Panc1 (cell line): ENCODE measurements around the gene RPAP3. TPM values are rescaled to one million over a fixed set of nuclear protein-coding genes. Genes with fewer than 3 reads are reported as not detected.

Experiments
- ATAC-seq: fragments of 200-7000 bp; cut with Tn5 transposase; 2 replicates; pipeline ENCODE4 v1.9.1; 2020; ENCODE audit warnings: mild to moderate bottlenecking, moderate library complexity
- BruUV-seq: library from RNA; stranded (reverse); fragments of 400-500 nt; replicated peaks from 2 replicates; lab custom pipeline; 2021; lab: Mats Ljungman, UMichigan
- CTCF ChIA-PET: fragments of 300-600 bp; sonication (Branson Sonifier 250); formaldehyde crosslinking; loops from one replicate; lab custom pipeline; 2022; ENCODE audit warnings: antibody characterized with exemption; lab: Charles Lee
- POLR2A ChIA-PET: fragments of 300-600 bp; sonication (Branson Sonifier 250); formaldehyde crosslinking; loops from one replicate; lab custom pipeline; 2022; ENCODE audit warnings: antibody characterized with exemption; lab: Charles Lee
- DNase-seq: peaks from one replicate; pipeline ENCODE4 v3.0.0-alpha.2; 2010; ENCODE audit warnings: low read depth, low spot score
- H3K27ac ChIP-seq: 2 replicates; pipeline ENCODE4 v1.5.1; 2011; ENCODE audit warnings: mild to moderate bottlenecking, low read length, inconsistent platforms
- H3K27me3 ChIP-seq: fragments of 200-500 bp; sonication (Bioruptor generic); 2 replicates; pipeline ENCODE4 v1.6.0; 2014; ENCODE audit warnings: low read length, inconsistent platforms; ENCODE audit not compliant: control insufficient read depth, insufficient read depth
- H3K36me3 ChIP-seq: fragments of 200-500 bp; sonication (Bioruptor generic); 2 replicates; pipeline ENCODE4 v1.5.1; 2014; ENCODE audit warnings: inconsistent platforms, mild to moderate bottlenecking, low read length, moderate library complexity; ENCODE audit not compliant: control insufficient read depth, insufficient read depth
- H3K4me1 ChIP-seq: 2 replicates; pipeline ENCODE4 v1.5.1; 2011; ENCODE audit warnings: inconsistent platforms, mild to moderate bottlenecking, low read length, moderate library complexity; ENCODE audit not compliant: control insufficient read depth, insufficient read depth
- H3K4me3 ChIP-seq, 2 experiments: 2 replicates each; pipeline ENCODE4 v1.5.1; 2011 to 2012; ENCODE audit warnings: low read depth in 2 of 2, low read length in 2 of 2, mild to moderate bottlenecking in 2 of 2, inconsistent platforms in 1 of 2, moderate library complexity in 1 of 2
- H3K9me3 ChIP-seq: fragments of 200-500 bp; sonication (Bioruptor generic); 2 replicates; pipeline ENCODE4 v1.5.1; 2014; ENCODE audit warnings: low read depth, mild to moderate bottlenecking, inconsistent platforms, low read length, moderate library complexity; ENCODE audit not compliant: control insufficient read depth, insufficient read depth
- POLR2AphosphoS5 ChIP-seq: IDR thresholded peaks from 2 replicates; pipeline ENCODE4 v1.6.1; 2012; ENCODE audit warnings: mild to moderate bottlenecking, low read depth, low read length, moderate library complexity
- REST ChIP-seq, 2 experiments: IDR thresholded peaks; 2 replicates each; pipeline ENCODE4 v1.6.1; 2011 to 2012; ENCODE audit warnings: low read depth in 2 of 2, control low read depth in 1 of 2, low read length in 1 of 2, mild to moderate bottlenecking in 1 of 2, moderate library complexity in 1 of 2; ENCODE audit not compliant: insufficient read depth in 1 of 2
- SIN3A ChIP-seq: IDR thresholded peaks from 2 replicates; pipeline ENCODE4 v1.6.1; 2012; ENCODE audit warnings: low read depth, mild to moderate bottlenecking, low read length, moderate library complexity, borderline replicate concordance; ENCODE audit not compliant: insufficient read depth
- TCF7L2 ChIP-seq: IDR thresholded peaks from 2 replicates; pipeline ENCODE4 v1.6.1; 2011; ENCODE audit warnings: mild to moderate bottlenecking, low read depth, low read length, inconsistent platforms
- in situ Hi-C: cut with HindIII; loops from 2 replicates; pipeline ENCODE4 v1.10.0; 2016; ENCODE audit warnings: low sequenced_read_pairs, low pct_unique_long_range_greater_than_20kb
- intact Hi-C: fragments of 100-400 bp; cut with micrococcal nuclease; formaldehyde crosslinking; loops from one replicate; pipeline ENCODE4 v1.10.0; 2022; ENCODE audit not compliant: unreplicated experiment
- total RNA-seq: library from RNA; stranded (reverse); gene quantifications from one replicate; pipeline ENCODE4 v1.2.1, GENCODE V29; 2021; ENCODE audit not compliant: unreplicated experiment
- TF ChIP-seq, protein P1 (sequence below): fragments of 450-650 bp; IDR thresholded peaks from 2 replicates; pipeline ENCODE4 v1.5.1; 2017; ENCODE audit warnings: mild to moderate bottlenecking

Gene RPAP3
- total RNA-seq, 1 experiment from 2014 or later = 47.3 TPM

GRCh38 chr12:47754126-47754525, 48.3 kb upstream of the RPAP3 start:
- in situ Hi-C loops = no loop called here
- Histone ChIP-seq H3K27me3 (no peaks in the 10 kb centered on the region), H3K27ac (peak overlapping the region; percentile 34; the same call in 1 of the 2 replicates), H3K4me3 (no peak overlapping the region), H3K36me3 (no peaks in the 10 kb centered on the region), H3K9me3 (no peaks in the 10 kb centered on the region), H3K4me1 (peaks cover 28% of the 10 kb centered on the region)
- BruUV-seq = no TSS peak
- no peak for TF ChIP-seq TCF7L2
- TF ChIP-seq, protein P1, sequence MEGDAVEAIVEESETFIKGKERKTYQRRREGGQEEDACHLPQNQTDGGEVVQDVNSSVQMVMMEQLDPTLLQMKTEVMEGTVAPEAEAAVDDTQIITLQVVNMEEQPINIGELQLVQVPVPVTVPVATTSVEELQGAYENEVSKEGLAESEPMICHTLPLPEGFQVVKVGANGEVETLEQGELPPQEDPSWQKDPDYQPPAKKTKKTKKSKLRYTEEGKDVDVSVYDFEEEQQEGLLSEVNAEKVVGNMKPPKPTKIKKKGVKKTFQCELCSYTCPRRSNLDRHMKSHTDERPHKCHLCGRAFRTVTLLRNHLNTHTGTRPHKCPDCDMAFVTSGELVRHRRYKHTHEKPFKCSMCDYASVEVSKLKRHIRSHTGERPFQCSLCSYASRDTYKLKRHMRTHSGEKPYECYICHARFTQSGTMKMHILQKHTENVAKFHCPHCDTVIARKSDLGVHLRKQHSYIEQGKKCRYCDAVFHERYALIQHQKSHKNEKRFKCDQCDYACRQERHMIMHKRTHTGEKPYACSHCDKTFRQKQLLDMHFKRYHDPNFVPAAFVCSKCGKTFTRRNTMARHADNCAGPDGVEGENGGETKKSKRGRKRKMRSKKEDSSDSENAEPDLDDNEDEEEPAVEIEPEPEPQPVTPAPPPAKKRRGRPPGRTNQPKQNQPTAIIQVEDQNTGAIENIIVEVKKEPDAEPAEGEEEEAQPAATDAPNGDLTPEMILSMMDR = no peak
- TF ChIP-seq POLR2AphosphoS5 = no peak
- TF ChIP-seq SIN3A = no peak
- TF ChIP-seq REST (IDR thresholded peaks at IDR 0.05; ENCODE audit: insufficient read depth in 1 of 2, low read depth in 2 of 2, low read length in 1 of 2) = no peak
- CTCF ChIA-PET = no interaction called here
- intact Hi-C loops = no loop called here
- ATAC-seq = no peak
- no peak for DNase-seq
- POLR2A ChIA-PET = no interaction called here

GRCh38 chr12:47753021-47754001, 47.5 kb upstream of the RPAP3 start:
- intact Hi-C loops (no loop called here), in situ Hi-C loops (no loop called here)
- H3K27me3 ChIP-seq = no peaks in the 10 kb centered on the region
- POLR2A ChIA-PET = no interaction called here
- H3K4me3 ChIP-seq = no peak overlapping the region
- no TSS peak for BruUV-seq
- DNase-seq (no peak), ATAC-seq (peak; percentile 55)
- TF ChIP-seq POLR2AphosphoS5 (no peak), SIN3A (no peak), TCF7L2 (no peak), REST (IDR thresholded peaks at IDR 0.05; ENCODE audit: insufficient read depth in 1 of 2, low read depth in 2 of 2, low read length in 1 of 2) (no peak)
- TF ChIP-seq, protein P1 = no peak
- no peaks in the 10 kb centered on the region for H3K36me3 ChIP-seq
- peaks cover 25% of the 10 kb centered on the region for H3K4me1 ChIP-seq
- CTCF ChIA-PET = no interaction called here
- H3K27ac ChIP-seq = no peak overlapping the region; the same call in 1 of the 2 replicates
- H3K9me3 ChIP-seq = no peaks in the 10 kb centered on the region
